Measurements from ENCODE around the gene WDR31. TPM values are rescaled to one million over a fixed set of nuclear protein-coding genes. Genes with fewer than 3 reads are reported as not detected.

The WDR31 gene
- polyA plus RNA-seq, 3 donors = 0.05 to 0.11 TPM; not detected in 1

DNA sequence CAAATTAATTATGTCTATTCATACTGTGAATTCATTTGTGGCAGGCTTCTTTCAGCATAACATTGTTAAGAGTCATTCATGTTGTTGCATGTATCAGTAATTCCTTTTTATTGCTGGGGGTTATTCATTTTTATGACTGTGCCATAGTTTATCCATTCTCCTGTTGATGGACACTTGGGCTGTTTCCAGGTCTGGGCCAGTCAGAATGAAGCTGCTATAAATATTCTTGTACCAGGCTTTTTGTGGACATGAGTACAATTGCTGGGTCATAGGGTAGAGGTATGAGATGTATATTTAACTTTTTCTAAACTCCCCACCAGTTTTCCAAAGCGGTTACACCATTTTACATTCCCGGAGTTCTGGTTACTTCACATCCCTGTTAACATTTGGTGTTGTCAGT is 51.0 kb downstream of the WDR31 start:
- Mint-ChIP-seq H3K36me3 (peaks cover 81 to 84% of the 10 kb centered on the region in 2 donors), H3K4me3 (no peak overlapping the region), H3K27me3 (ENCODE audit: low read depth in 3 of 3) (peaks cover 0 to 1% (median 0%) of the 10 kb centered on the region in 3 donors), H3K4me1 (no peaks in the 10 kb centered on the region), H3K27ac (no peak overlapping the region), H3K9me3 (no peaks in the 10 kb centered on the region)
- TF ChIP-seq, protein P1, sequence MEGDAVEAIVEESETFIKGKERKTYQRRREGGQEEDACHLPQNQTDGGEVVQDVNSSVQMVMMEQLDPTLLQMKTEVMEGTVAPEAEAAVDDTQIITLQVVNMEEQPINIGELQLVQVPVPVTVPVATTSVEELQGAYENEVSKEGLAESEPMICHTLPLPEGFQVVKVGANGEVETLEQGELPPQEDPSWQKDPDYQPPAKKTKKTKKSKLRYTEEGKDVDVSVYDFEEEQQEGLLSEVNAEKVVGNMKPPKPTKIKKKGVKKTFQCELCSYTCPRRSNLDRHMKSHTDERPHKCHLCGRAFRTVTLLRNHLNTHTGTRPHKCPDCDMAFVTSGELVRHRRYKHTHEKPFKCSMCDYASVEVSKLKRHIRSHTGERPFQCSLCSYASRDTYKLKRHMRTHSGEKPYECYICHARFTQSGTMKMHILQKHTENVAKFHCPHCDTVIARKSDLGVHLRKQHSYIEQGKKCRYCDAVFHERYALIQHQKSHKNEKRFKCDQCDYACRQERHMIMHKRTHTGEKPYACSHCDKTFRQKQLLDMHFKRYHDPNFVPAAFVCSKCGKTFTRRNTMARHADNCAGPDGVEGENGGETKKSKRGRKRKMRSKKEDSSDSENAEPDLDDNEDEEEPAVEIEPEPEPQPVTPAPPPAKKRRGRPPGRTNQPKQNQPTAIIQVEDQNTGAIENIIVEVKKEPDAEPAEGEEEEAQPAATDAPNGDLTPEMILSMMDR (IDR thresholded peaks at IDR 0.05) = no peak
- intact Hi-C loops (cut with micrococcal nuclease) = no loop called here
- Histone ChIP-seq H3K4me2 (replicated peaks; ENCODE audit: extremely low read depth, low read length, poor library complexity, severe bottlenecking) (no peak overlapping the region), H3K4me3 (replicated peaks in 1 of 3; ENCODE audit: low read depth in 2 of 3, low read length in 3 of 3) (no peak overlapping the region), H3K9me3 (replicated peaks in 1 of 2; ENCODE audit: control insufficient read depth in 1 of 2, insufficient read depth in 1 of 2, low read length in 2 of 2) (no peaks in the 10 kb centered on the region), H4K20me1 (ENCODE audit: insufficient read depth, low read length) (no peaks in the 10 kb centered on the region), H3K27me3 (ENCODE audit: control insufficient read depth in 2 of 2, insufficient read depth in 2 of 2, low read length in 2 of 2) (no peaks in the 10 kb centered on the region), H3K36me3 (replicated peaks in 1 of 2; ENCODE audit: control insufficient read depth in 1 of 2, insufficient read depth in 2 of 2, low read length in 2 of 2) (peaks cover 95 to 99% of the 10 kb centered on the region in 2 donors), H3K79me2 (ENCODE audit: insufficient read depth, low read length) (no peaks in the 10 kb centered on the region), H3K27ac (ENCODE audit: low read depth in 1 of 2, low read length in 2 of 2) (no peak overlapping the region), H3K9ac (ENCODE audit: insufficient read depth, low read length, poor library complexity, severe bottlenecking) (no peak overlapping the region), H3K4me1 (ENCODE audit: control insufficient read depth in 1 of 2, insufficient read depth in 2 of 2, low read length in 2 of 2) (no peaks in the 10 kb centered on the region), H2AFZ (ENCODE audit: insufficient read depth, low read depth, low read length, poor library complexity, severe bottlenecking) (no peak overlapping the region)
- DNase-seq = no peak
- no CpG with 5 or more reads among the region's 2 CpGs for WGBS (ENCODE audit: insufficient coverage)

DNA sequence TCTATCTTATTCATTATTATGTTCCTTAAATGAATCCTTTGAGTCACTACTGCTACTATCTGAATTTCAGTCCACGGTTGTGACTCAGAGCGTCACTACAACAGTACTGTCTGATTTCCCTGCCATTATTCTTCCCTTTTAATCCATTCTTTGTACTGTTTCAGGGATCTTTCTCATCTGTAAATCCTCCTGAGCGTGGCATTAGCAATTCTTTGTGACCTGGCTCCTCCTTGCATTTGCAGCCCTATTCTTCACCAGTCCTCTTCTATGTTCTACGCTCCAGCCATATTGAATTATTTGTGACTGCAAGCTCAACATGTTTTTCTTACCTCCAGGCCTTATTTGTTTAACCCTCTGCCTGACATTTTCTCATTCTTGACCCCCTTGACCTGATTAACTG is 58.7 kb downstream of the WDR31 start:
- TF ChIP-seq, protein P1 (IDR thresholded peaks at IDR 0.05) = no peak
- Mint-ChIP-seq H3K4me3 (no peak overlapping the region), H3K9me3 (no peaks in the 10 kb centered on the region), H3K27me3 (ENCODE audit: low read depth in 3 of 3) (no peaks in the 10 kb centered on the region), H3K36me3 (peaks cover 73 to 78% of the 10 kb centered on the region in 2 donors), H3K4me1 (peaks cover 4% of the 10 kb centered on the region), H3K27ac (peak overlapping the region in 1 of 7 donors; percentile 50)
- Histone ChIP-seq H3K9me3 (replicated peaks in 1 of 2; ENCODE audit: control insufficient read depth in 1 of 2, insufficient read depth in 1 of 2, low read length in 2 of 2) (no peaks in the 10 kb centered on the region), H3K27ac (ENCODE audit: low read depth in 1 of 2, low read length in 2 of 2) (no peak overlapping the region), H3K36me3 (replicated peaks in 1 of 2; ENCODE audit: control insufficient read depth in 1 of 2, insufficient read depth in 2 of 2, low read length in 2 of 2) (peaks cover 78 to 87% of the 10 kb centered on the region in 2 donors), H3K9ac (ENCODE audit: insufficient read depth, low read length, poor library complexity, severe bottlenecking) (no peak overlapping the region), H3K4me3 (replicated peaks in 1 of 3; ENCODE audit: low read depth in 2 of 3, low read length in 3 of 3) (no peak overlapping the region), H3K79me2 (ENCODE audit: insufficient read depth, low read length) (peaks cover 26% of the 10 kb centered on the region), H4K20me1 (ENCODE audit: insufficient read depth, low read length) (no peaks in the 10 kb centered on the region), H3K4me2 (replicated peaks; ENCODE audit: extremely low read depth, low read length, poor library complexity, severe bottlenecking) (no peak overlapping the region), H3K4me1 (ENCODE audit: control insufficient read depth in 1 of 2, insufficient read depth in 2 of 2, low read length in 2 of 2) (peaks cover 3% of the 10 kb centered on the region in 2 donors), H3K27me3 (ENCODE audit: control insufficient read depth in 2 of 2, insufficient read depth in 2 of 2, low read length in 2 of 2) (no peaks in the 10 kb centered on the region), H2AFZ (ENCODE audit: insufficient read depth, low read depth, low read length, poor library complexity, severe bottlenecking) (no peak overlapping the region)
- WGBS (ENCODE audit: insufficient coverage) = 100% methylated on average over 3 of the region's 4 CpGs
- no peak for DNase-seq
- intact Hi-C loops (cut with micrococcal nuclease) = no loop called here

Measured in CD14-positive monocyte (primary cell).